NT2/D1 (cell line): ENCODE data around the gene BARX2.

Experiments used
- YY1 ChIP-seq: IDR thresholded peaks from 2 replicates; pipeline ENCODE4 v1.6.1; 2011; ENCODE audit not compliant: insufficient read length, insufficient read depth
- ZNF274 ChIP-seq: IDR thresholded peaks from 2 replicates; pipeline ENCODE4 v1.6.1; 2011; ENCODE audit warnings: mild to moderate bottlenecking, low read depth, low read length

- TF ChIP-seq YY1 (no peak), ZNF274 (no peak)
These were observed 7.4 kb downstream of the BARX2 start for GRCh38 chr11:129383060-129383459.
